Measurements from ENCODE around the gene ELFN1.

The ELFN1 gene

GRCh38 chr7:1724118-1724910 is 54.2 kb downstream of the ELFN1 start:
- DNase-seq: no peak
- H3K27me3 Mint-ChIP-seq: peaks cover 17% of the 10 kb centered on the region
- H3K4me1 Mint-ChIP-seq: peaks cover 6% of the 10 kb centered on the region
- H3K4me3 Mint-ChIP-seq: no peak overlapping the region
- no peaks in the 10 kb centered on the region for H3K9me3 Mint-ChIP-seq
- H3K27ac Mint-ChIP-seq: no peak overlapping the region
- ATAC-seq: no peak

- DNase-seq (no peak), ATAC-seq (no peak)
- peaks cover 17% of the 10 kb centered on the region for H3K27me3 Mint-ChIP-seq
- no peak overlapping the region for H3K4me3 Mint-ChIP-seq
- H3K27ac Mint-ChIP-seq: no peak overlapping the region
- no peaks in the 10 kb centered on the region for H3K4me1 Mint-ChIP-seq
- no peaks in the 10 kb centered on the region for H3K9me3 Mint-ChIP-seq
Measured at GRCh38 chr7:1725199-1725690, 55.2 kb downstream of the ELFN1 start.

GRCh38 chr7:1725766-1726630 is 55.9 kb downstream of the ELFN1 start:
- no peak overlapping the region for H3K4me3 Mint-ChIP-seq
- no peaks in the 10 kb centered on the region for H3K4me1 Mint-ChIP-seq
- H3K9me3 Mint-ChIP-seq: no peaks in the 10 kb centered on the region
- peaks cover 17% of the 10 kb centered on the region for H3K27me3 Mint-ChIP-seq
- ATAC-seq (no peak), DNase-seq (no peak)
- no peak overlapping the region for H3K27ac Mint-ChIP-seq

GRCh38 chr7:1727079-1727478 is 57.0 kb downstream of the ELFN1 start:
- ATAC-seq (no peak), DNase-seq (no peak)
- H3K4me3 Mint-ChIP-seq: no peak overlapping the region
- no peaks in the 10 kb centered on the region for H3K4me1 Mint-ChIP-seq
- H3K27me3 Mint-ChIP-seq: peaks cover 17% of the 10 kb centered on the region
- no peaks in the 10 kb centered on the region for H3K9me3 Mint-ChIP-seq
- no peak overlapping the region for H3K27ac Mint-ChIP-seq

GRCh38 chr7:1727812-1728570 is 57.9 kb downstream of the ELFN1 start:
- Mint-ChIP-seq H3K9me3 (no peaks in the 10 kb centered on the region), H3K27me3 (peaks cover 17% of the 10 kb centered on the region), H3K27ac (no peak overlapping the region), H3K4me3 (no peak overlapping the region), H3K4me1 (no peaks in the 10 kb centered on the region)
- ATAC-seq: no peak
- no peak for DNase-seq

- Mint-ChIP-seq H3K27me3 (peaks cover 17% of the 10 kb centered on the region), H3K4me3 (no peak overlapping the region), H3K27ac (no peak overlapping the region), H3K4me1 (no peaks in the 10 kb centered on the region), H3K9me3 (no peaks in the 10 kb centered on the region)
- DNase-seq (no peak), ATAC-seq (no peak)
Measured at GRCh38 chr7:1729183-1729582, 59.1 kb downstream of the ELFN1 start.

- peaks cover 17% of the 10 kb centered on the region for H3K27me3 Mint-ChIP-seq
- no peak overlapping the region for H3K4me3 Mint-ChIP-seq
- no peaks in the 10 kb centered on the region for H3K4me1 Mint-ChIP-seq
- no peak overlapping the region for H3K27ac Mint-ChIP-seq
- no peak for DNase-seq
- ATAC-seq: no peak
- H3K9me3 Mint-ChIP-seq: no peaks in the 10 kb centered on the region
Measured at GRCh38 chr7:1729773-1730172, 59.7 kb downstream of the ELFN1 start.

GRCh38 chr7:1732072-1732471 is 62.0 kb downstream of the ELFN1 start:
- no peak for ATAC-seq
- H3K27me3 Mint-ChIP-seq: peaks cover 8% of the 10 kb centered on the region

GRCh38 chr7:1732645-1733044 is 62.6 kb downstream of the ELFN1 start:
- Mint-ChIP-seq H3K9me3 (no peaks in the 10 kb centered on the region), H3K4me1 (no peaks in the 10 kb centered on the region), H3K27ac (no peak overlapping the region), H3K4me3 (no peak overlapping the region), H3K27me3 (peaks cover 6% of the 10 kb centered on the region)
- no peak for ATAC-seq
- DNase-seq: no peak

More at GRCh38 chr7:1732072-1732471, 62.0 kb downstream of the ELFN1 start:
- no peak overlapping the region for H3K4me3 Mint-ChIP-seq
- no peaks in the 10 kb centered on the region for H3K9me3 Mint-ChIP-seq
- no peak for DNase-seq
- no peaks in the 10 kb centered on the region for H3K4me1 Mint-ChIP-seq
- H3K27ac Mint-ChIP-seq: peak overlapping the region in 1 of 2 donors; percentile 93

- H3K9me3 Mint-ChIP-seq: no peaks in the 10 kb centered on the region
- H3K4me3 Mint-ChIP-seq: no peak overlapping the region
- no peak overlapping the region for H3K27ac Mint-ChIP-seq
- peaks cover 6% of the 10 kb centered on the region for H3K4me1 Mint-ChIP-seq
- H3K27me3 Mint-ChIP-seq: peaks cover 9% of the 10 kb centered on the region
- DNase-seq (no peak), ATAC-seq (no peak)
Measured at GRCh38 chr7:1733206-1733907, 63.3 kb downstream of the ELFN1 start.

GRCh38 chr7:1733908-1734730 is 64.0 kb downstream of the ELFN1 start:
- Mint-ChIP-seq H3K27me3 (peaks cover 14% of the 10 kb centered on the region), H3K4me1 (peaks cover 14% of the 10 kb centered on the region), H3K27ac (no peak overlapping the region), H3K4me3 (no peak overlapping the region), H3K9me3 (no peaks in the 10 kb centered on the region)
- DNase-seq: no peak
- ATAC-seq: no peak

GRCh38 chr7:1735262-1735661 is 65.2 kb downstream of the ELFN1 start:
- H3K27ac Mint-ChIP-seq: no peak overlapping the region
- H3K4me1 Mint-ChIP-seq: peaks cover 18% of the 10 kb centered on the region
- H3K4me3 Mint-ChIP-seq: no peak overlapping the region
- H3K27me3 Mint-ChIP-seq: peaks cover 14% of the 10 kb centered on the region
- ATAC-seq: no peak
- no peak for DNase-seq
- H3K9me3 Mint-ChIP-seq: no peaks in the 10 kb centered on the region

GRCh38 chr7:1735806-1736483 is 65.9 kb downstream of the ELFN1 start:
- peaks cover 14% of the 10 kb centered on the region for H3K27me3 Mint-ChIP-seq
- DNase-seq (no peak), ATAC-seq (no peak)
- no peaks in the 10 kb centered on the region for H3K9me3 Mint-ChIP-seq
- H3K4me3 Mint-ChIP-seq: no peak overlapping the region
- no peak overlapping the region for H3K27ac Mint-ChIP-seq
- peaks cover 19% of the 10 kb centered on the region for H3K4me1 Mint-ChIP-seq

- no peak for DNase-seq
- Mint-ChIP-seq H3K4me1 (peaks cover 22% of the 10 kb centered on the region), H3K4me3 (no peak overlapping the region), H3K9me3 (no peaks in the 10 kb centered on the region), H3K27me3 (peaks cover 14% of the 10 kb centered on the region), H3K27ac (no peak overlapping the region)
- no peak for ATAC-seq
Measured at GRCh38 chr7:1736484-1736817, 66.4 kb downstream of the ELFN1 start.
